ENCODE measurements around the gene TSPAN14.

Gene TSPAN14

GRCh38 chr10:80491251-80492102, 37.4 kb downstream of the TSPAN14 start:
- no peak for DNase-seq

- DNase-seq: no peak
Measured at GRCh38 chr10:80492848-80493521, 38.9 kb downstream of the TSPAN14 start.

- no peak for DNase-seq
Measured at GRCh38 chr10:80493522-80494051, 39.5 kb downstream of the TSPAN14 start.

- no peak for DNase-seq
Measured at GRCh38 chr10:80496555-80497172, 42.6 kb downstream of the TSPAN14 start.

GRCh38 chr10:80497187-80498077, 43.3 kb downstream of the TSPAN14 start:
- DNase-seq: no peak

- DNase-seq: no peak
Measured at GRCh38 chr10:80498078-80498832, 44.1 kb downstream of the TSPAN14 start.

GRCh38 chr10:80498833-80499741, 45.0 kb downstream of the TSPAN14 start:
- DNase-seq: no peak

- no peak for DNase-seq
Measured at GRCh38 chr10:80500572-80501380, 46.7 kb downstream of the TSPAN14 start.

- no peak for DNase-seq
Measured at GRCh38 chr10:80501381-80501912, 47.3 kb downstream of the TSPAN14 start.

- DNase-seq: no peak
Measured at GRCh38 chr10:80501913-80502521, 47.9 kb downstream of the TSPAN14 start.

GRCh38 chr10:80502621-80503583, 48.8 kb downstream of the TSPAN14 start:
- DNase-seq: no peak

- DNase-seq: no peak
Measured at GRCh38 chr10:80503584-80504157, 49.6 kb downstream of the TSPAN14 start.

GRCh38 chr10:80504158-80504811, 50.2 kb downstream of the TSPAN14 start:
- DNase-seq: no peak

GRCh38 chr10:80504897-80505465, 50.9 kb downstream of the TSPAN14 start:
- no peak for DNase-seq

GRCh38 chr10:80506189-80506575, 52.1 kb downstream of the TSPAN14 start:
- DNase-seq: no peak

- no peak for DNase-seq
Measured at GRCh38 chr10:80506836-80507487, 52.9 kb downstream of the TSPAN14 start.
